HepG2 (cell line): Measurements from ENCODE around the gene TATDN2. TPM values are rescaled to one million over a fixed set of nuclear protein-coding genes. Genes with fewer than 3 reads are reported as not detected.
A peak's percentile ranks its signal among the peaks of the same experiment; 100 is the strongest.

Experiments used
- ASH2L ChIP-seq: fragments of 300-600, 200-600 bp; sonication (generic); IDR thresholded peaks from 2 replicates; pipeline ENCODE4 v1.7.0; 2017; ENCODE audit warnings: low read depth, mild to moderate bottlenecking, moderate library complexity, mixed read lengths, low read length; ENCODE audit not compliant: insufficient read length
- ATF4 ChIP-seq, 2 experiments: fragments of 450-650 bp in 1 of 2; sonication (generic) in 1 of 2; formaldehyde crosslinking; IDR thresholded peaks; 2 replicates each; pipeline versions ENCODE4 v1.5.0 to v1.8.0; 2020 to 2022; ENCODE audit warnings: mild to moderate bottlenecking in 1 of 2, missing genetic modification reagents in 1 of 2
- EEA1 ChIP-seq: sonication (generic); formaldehyde crosslinking; IDR thresholded peaks from 2 replicates; pipeline ENCODE4 v1.5.1; 2020; ENCODE audit warnings: mild to moderate bottlenecking, missing genetic modification reagents, borderline replicate concordance
- GABPB1 ChIP-seq: IDR thresholded peaks from 2 replicates; pipeline ENCODE4 v1.6.1; 2016; ENCODE audit warnings: mild to moderate bottlenecking, missing genetic modification reagents, moderate library complexity, missing compliant biosample characterization
- GATAD1 ChIP-seq: IDR thresholded peaks from 2 replicates; pipeline ENCODE4 v1.6.1; 2016; ENCODE audit warnings: missing genetic modification reagents, missing compliant biosample characterization
- HBP1 ChIP-seq: IDR thresholded peaks from 2 replicates; pipeline ENCODE4 v1.6.1; 2016; ENCODE audit warnings: low read depth, control low read depth
- HMG20A ChIP-seq: IDR thresholded peaks from 2 replicates; pipeline ENCODE4 v1.6.1; 2016; ENCODE audit warnings: borderline replicate concordance
- NFE2 ChIP-seq: sonication (generic); formaldehyde crosslinking; IDR thresholded peaks from 2 replicates; pipeline ENCODE4 v1.4.0; 2020; ENCODE audit warnings: missing genetic modification reagents
- PHF5A ChIP-seq: IDR thresholded peaks from one replicate; pipeline ENCODE4 v1.6.1; 2018; ENCODE audit warnings: low read depth, missing genetic modification reagents; ENCODE audit not compliant: unreplicated experiment
- RELA ChIP-seq: sonication (generic); formaldehyde crosslinking; IDR thresholded peaks from 2 replicates; pipeline ENCODE4 v1.4.0; 2020; ENCODE audit warnings: missing genetic modification reagents
- REST ChIP-seq, 2 experiments: IDR thresholded peaks; 2 replicates each; pipeline ENCODE4 v1.6.1; 2011 to 2012; ENCODE audit warnings: low read length in 2 of 2, borderline replicate concordance in 1 of 2, low read depth in 1 of 2, mild to moderate bottlenecking in 1 of 2, moderate library complexity in 1 of 2
- SIX4 ChIP-seq: sonication (generic); formaldehyde crosslinking; IDR thresholded peaks from 2 replicates; pipeline ENCODE4 v1.4.0; 2020; ENCODE audit warnings: missing genetic modification reagents
- TBL1XR1 ChIP-seq: fragments of 150-350 bp; IDR thresholded peaks from 2 replicates; pipeline ENCODE4 v1.6.1; 2014; ENCODE audit warnings: borderline replicate concordance, low read length; ENCODE audit not compliant: partially characterized antibody
- TCF12 ChIP-seq, 2 experiments: fragments of 450-650 bp in 1 of 2; sonication (generic) in 1 of 2; formaldehyde crosslinking in 1 of 2; IDR thresholded peaks; 2 replicates each; pipeline versions ENCODE4 v1.6.1 to v1.8.0; 2017 to 2022; ENCODE audit warnings: antibody characterized with exemption in 1 of 2, mild to moderate bottlenecking in 1 of 2, missing genetic modification reagents in 1 of 2, moderate library complexity in 1 of 2
- TERF1 ChIP-seq: sonication (generic); formaldehyde crosslinking; IDR thresholded peaks from 2 replicates; pipeline ENCODE4 v1.8.0; 2022; ENCODE audit warnings: mild to moderate bottlenecking, missing genetic modification reagents, moderate library complexity
- ZNF264 ChIP-seq: sonication (generic); formaldehyde crosslinking; IDR thresholded peaks from 2 replicates; pipeline ENCODE4 v1.4.0; 2020; ENCODE audit warnings: missing genetic modification reagents
- ZNF281 ChIP-seq: sonication (generic); formaldehyde crosslinking; IDR thresholded peaks from 2 replicates; pipeline ENCODE4 v1.4.0; 2020; ENCODE audit warnings: missing genetic modification reagents, borderline replicate concordance
- ZNF670 ChIP-seq: sonication (generic); formaldehyde crosslinking; IDR thresholded peaks from 2 replicates; pipeline ENCODE4 v1.8.0; 2022; ENCODE audit warnings: mild to moderate bottlenecking, missing genetic modification reagents, borderline replicate concordance
- polyA plus RNA-seq, 8 experiments: library from polyadenylated mRNA; depleted of rRNA in 3 of 8; stranded (reverse) in 7 of 8; unstranded in 1 of 8; fragments of >200 nt; fragmentation: Illumina TruSeq in 4 of 8; extraction: Trizol in 4 of 8; gene quantifications; 2 replicates each; pipeline versions ENCODE4 v1.2.1 to v1.2.3, GENCODE V29; 2011 to 2016; ENCODE audit warnings: low read depth in 4 of 8, missing spikeins in 1 of 8, mixed read lengths in 1 of 8; ENCODE audit not compliant: insufficient read depth in 1 of 8
- total RNA-seq, 5 experiments: library from RNA; depleted of rRNA; stranded (reverse); fragments of >200 nt; fragmentation: Illumina TruSeq; extraction: Trizol; gene quantifications; 2 replicates each; pipeline ENCODE4 v1.2.3, GENCODE V29; 2016; ENCODE audit warnings: low read depth in 1 of 5

TATDN2 gene
- total and polyA plus RNA-seq, 2 of the 13 experiments (the other 11 are each of a cell fraction or from before 2014, with no cell fraction given): 12.1 to 21.9 TPM

- TF ChIP-seq ZNF264 (CRISPR knock-in tag) (peak; percentile 75; the same call in 1 of the 2 replicates), SIX4 (CRISPR knock-in tag) (no peak), GABPB1 (CRISPR knock-in tag) (peak; percentile 41; the same call in 1 of the 2 replicates), EEA1 (CRISPR knock-in tag) (no peak), REST (IDR thresholded peaks at IDR 0.05; ENCODE audit: borderline replicate concordance in 1 of 2, low read depth in 1 of 2, low read length in 2 of 2) (no peak; a peak in 1 of 4 replicates), HBP1 (CRISPR knock-in tag) (0 out of 2 replicates have a peak, but pooled peaks have one; percentile 31), TERF1 (CRISPR knock-in tag) (no peak), ASH2L (peak; percentile 49), TCF12 (IDR thresholded peaks at IDR 0.05) (no peak), TCF12 (CRISPR knock-in tag; IDR thresholded peaks at IDR 0.05) (no peak), HMG20A (peak; percentile 88), NFE2 (no peak), RELA (no peak), ATF4 (CRISPR knock-in tag; IDR thresholded peaks at IDR 0.05) (no peak), ZNF670 (CRISPR knock-in tag) (no peak), GATAD1 (CRISPR knock-in tag) (peak; percentile 74), ZNF281 (peak; percentile 8; the same call in 1 of the 2 replicates), PHF5A (CRISPR knock-in tag) (no peak), TBL1XR1 (peak; percentile 37)
These were observed 69.2 kb downstream of the TATDN2 start (continued) for GRCh38 chr3:10317311-10317960.
